ENCODE data around the gene SLX4. TPM values are rescaled to one million over a fixed set of nuclear protein-coding genes. Genes with fewer than 3 reads are reported as not detected.
"Not testable (repeated sequence)": the region's sequence is repeated elsewhere in the genome, so short reads cannot be mapped to it uniquely, and the experiment has no call there.

The SLX4 gene
- total RNA-seq (1 to 10 TPM; 6.3 to 9.4 (median 8.5) TPM), total RNA-seq (10.3 to 33.3 (median 17.2) reads per million in 29 experiments)
- 5.5 TPM for total RNA-seq (2013)

- Histone ChIP-seq H3K27me3 (replicated peaks in 1 of 2; ENCODE audit: control insufficient read depth in 2 of 2, extremely low read depth in 1 of 2, insufficient read depth in 2 of 2, low read length in 1 of 2) (no peaks in the 10 kb centered on the region), H3K27ac (ENCODE audit: low read length) (peak within 1 kb of the TSS; percentile 70), H3K4me1 (ENCODE audit: control insufficient read depth in 1 of 2, extremely low read depth in 1 of 2, insufficient read depth in 2 of 2, low read length in 2 of 2) (peaks cover 26 to 29% of the 10 kb centered on the region in 2 experiments), H3K4me3 (ENCODE audit: control insufficient read depth in 1 of 2, extremely low read depth in 1 of 2, low read length in 1 of 2) (peak within 1 kb of the TSS; percentile 88 to 90), H3K9me3 (no peaks in the 10 kb centered on the region), H3K36me3 (ENCODE audit: control insufficient read depth in 2 of 2, extremely low read depth in 1 of 2, insufficient read depth in 1 of 2, low read length in 1 of 2) (peaks cover 0 to 10% of the 10 kb centered on the region in 2 donors)
- peak; percentile 88 to 91 (median 90) for ATAC-seq (replicated peaks in 1 of 4)
- Mint-ChIP-seq H3K36me3 (peaks cover 12% of the 10 kb centered on the region), H3K4me1 (peaks cover 53 to 58% (median 55%) of the 10 kb centered on the region in 3 donors), H3K27ac (peak within 1 kb of the TSS; percentile 98 to 99), H3K27me3 (no peaks in the 10 kb centered on the region), H3K4me3 (peak within 1 kb of the TSS; percentile 94 to 99 (median 99)), H3K9me3 (no peaks in the 10 kb centered on the region)
- POLR2A ChIA-PET: no interaction called here
- 0% methylated on average over 84 of the region's 86 CpGs for WGBS (ENCODE audit: insufficient coverage)
- DNase-seq: peak; percentile 79 to 99 (median 89)
- CTCF ChIA-PET: interaction anchor here (0.6 to 1.4 kb wide), 4 partner anchors 11 to 271 kb away, joined by 3 to 6 read pairs (median 4); no protein-coding TSS in a partner anchor
Measured at GRCh38 chr16:3611146-3611975, at the start of gene SLX4. Gene SLX4, minus strand, starts transcription at chr16:3611606. Its CDS starts 2,642 bp downstream, at chr16:3608964.

- H3K27me3 Mint-ChIP-seq: no peaks in the 10 kb centered on the region
- no peaks in the 10 kb centered on the region for H3K9me3 Mint-ChIP-seq
- Histone ChIP-seq H3K4me3 (ENCODE audit: control insufficient read depth in 1 of 2, extremely low read depth in 1 of 2, low read length in 1 of 2) (no peak overlapping the region), H3K36me3 (ENCODE audit: control insufficient read depth in 2 of 2, extremely low read depth in 1 of 2, insufficient read depth in 1 of 2, low read length in 1 of 2) (peaks cover 28 to 72% of the 10 kb centered on the region in 2 donors), H3K9me3 (no peaks in the 10 kb centered on the region), H3K27ac (ENCODE audit: low read length) (no peak overlapping the region), H3K27me3 (replicated peaks in 1 of 2; ENCODE audit: control insufficient read depth in 2 of 2, extremely low read depth in 1 of 2, insufficient read depth in 2 of 2, low read length in 1 of 2) (no peaks in the 10 kb centered on the region), H3K4me1 (ENCODE audit: control insufficient read depth in 1 of 2, extremely low read depth in 1 of 2, insufficient read depth in 2 of 2, low read length in 2 of 2) (no peaks in the 10 kb centered on the region)
- ATAC-seq (replicated peaks in 1 of 4): no peak
- H3K27ac Mint-ChIP-seq: no peak overlapping the region
- WGBS (ENCODE audit: insufficient coverage): no CpG with 5 or more reads among the region's 3 CpGs
- peaks cover 35% of the 10 kb centered on the region for H3K36me3 Mint-ChIP-seq
- H3K4me3 Mint-ChIP-seq: no peak overlapping the region
- CTCF ChIA-PET: interaction anchor here in 1 of 2 donors (0.6 kb wide), 1 partner anchor 31 kb away, joined by 5 read pairs; no protein-coding TSS in a partner anchor
- peaks cover 0 to 2% (median 0%) of the 10 kb centered on the region in 3 donors for H3K4me1 Mint-ChIP-seq
- no peak for DNase-seq
- POLR2A ChIA-PET: no interaction called here
Measured at GRCh38 chr16:3659251-3659650, 47.8 kb upstream of the SLX4 start.

GRCh38 chr16:3656491-3657468, 45.4 kb upstream of the SLX4 start:
- ATAC-seq (replicated peaks in 1 of 4) (peak in 2 of 4 experiments; percentile 48 to 65), DNase-seq (no peak)
- H3K4me3 ChIP-seq (ENCODE audit: control insufficient read depth in 1 of 2, extremely low read depth in 1 of 2, low read length in 1 of 2): no peak overlapping the region
- H3K27me3 ChIP-seq (replicated peaks in 1 of 2; ENCODE audit: control insufficient read depth in 2 of 2, extremely low read depth in 1 of 2, insufficient read depth in 2 of 2, low read length in 1 of 2): no peaks in the 10 kb centered on the region
- CTCF ChIA-PET: no interaction called here
- H3K4me3 Mint-ChIP-seq: no peak overlapping the region
- H3K27me3 Mint-ChIP-seq: no peaks in the 10 kb centered on the region
- H3K4me1 Mint-ChIP-seq: peaks cover 0 to 6% (median 2%) of the 10 kb centered on the region in 3 donors
- H3K9me3 ChIP-seq: no peaks in the 10 kb centered on the region
- H3K4me1 ChIP-seq (ENCODE audit: control insufficient read depth in 1 of 2, extremely low read depth in 1 of 2, insufficient read depth in 2 of 2, low read length in 2 of 2): peaks cover 0 to 3% of the 10 kb centered on the region in 2 experiments
- H3K27ac Mint-ChIP-seq: peak overlapping the region in 1 of 2 donors; percentile 72
- H3K36me3 ChIP-seq (ENCODE audit: control insufficient read depth in 2 of 2, extremely low read depth in 1 of 2, insufficient read depth in 1 of 2, low read length in 1 of 2): peaks cover 33 to 61% of the 10 kb centered on the region in 2 donors
- 91% methylated on average over 36 of the region's 42 CpGs for WGBS (ENCODE audit: insufficient coverage)
- POLR2A ChIA-PET: no interaction called here
- peaks cover 26% of the 10 kb centered on the region for H3K36me3 Mint-ChIP-seq
- H3K9me3 Mint-ChIP-seq: no peaks in the 10 kb centered on the region
- no peak overlapping the region for H3K27ac ChIP-seq (ENCODE audit: low read length)

- H3K27ac ChIP-seq (ENCODE audit: low read length); H3K9me3 Mint-ChIP-seq; DNase-seq; H3K4me1 Mint-ChIP-seq; POLR2A ChIA-PET; H3K27me3 Mint-ChIP-seq; H3K4me1 ChIP-seq (ENCODE audit: control insufficient read depth in 1 of 2, extremely low read depth in 1 of 2, insufficient read depth in 2 of 2, low read length in 2 of 2); H3K27me3 ChIP-seq (replicated peaks in 1 of 2; ENCODE audit: control insufficient read depth in 2 of 2, extremely low read depth in 1 of 2, insufficient read depth in 2 of 2, low read length in 1 of 2); ATAC-seq (replicated peaks in 1 of 4); H3K4me3 Mint-ChIP-seq; H3K27ac Mint-ChIP-seq; CTCF ChIA-PET; H3K9me3 ChIP-seq; H3K4me3 ChIP-seq (ENCODE audit: control insufficient read depth in 1 of 2, extremely low read depth in 1 of 2, low read length in 1 of 2): not testable (repeated sequence)
- peaks cover 35 to 61% of the 10 kb centered on the region in 2 donors for H3K36me3 ChIP-seq (ENCODE audit: control insufficient read depth in 2 of 2, extremely low read depth in 1 of 2, insufficient read depth in 1 of 2, low read length in 1 of 2)
- WGBS (ENCODE audit: insufficient coverage): 89% methylated on average over 3 of the region's 10 CpGs
- H3K36me3 Mint-ChIP-seq: peaks cover 25% of the 10 kb centered on the region
Measured at GRCh38 chr16:3656160-3656490, 44.7 kb upstream of the SLX4 start.

- no peak for DNase-seq
- POLR2A ChIA-PET: no interaction called here
- no peak overlapping the region for H3K27ac Mint-ChIP-seq
- Histone ChIP-seq H3K36me3 (ENCODE audit: control insufficient read depth in 2 of 2, extremely low read depth in 1 of 2, insufficient read depth in 1 of 2, low read length in 1 of 2) (peaks cover 35 to 66% of the 10 kb centered on the region in 2 donors), H3K4me3 (ENCODE audit: control insufficient read depth in 1 of 2, extremely low read depth in 1 of 2, low read length in 1 of 2) (no peak overlapping the region), H3K9me3 (no peaks in the 10 kb centered on the region), H3K27me3 (replicated peaks in 1 of 2; ENCODE audit: control insufficient read depth in 2 of 2, extremely low read depth in 1 of 2, insufficient read depth in 2 of 2, low read length in 1 of 2) (no peaks in the 10 kb centered on the region), H3K4me1 (ENCODE audit: control insufficient read depth in 1 of 2, extremely low read depth in 1 of 2, insufficient read depth in 2 of 2, low read length in 2 of 2) (peaks cover 0 to 3% of the 10 kb centered on the region in 2 experiments), H3K27ac (ENCODE audit: low read length) (no peak overlapping the region)
- peaks cover 28% of the 10 kb centered on the region for H3K36me3 Mint-ChIP-seq
- no peaks in the 10 kb centered on the region for H3K27me3 Mint-ChIP-seq
- no peak for ATAC-seq (replicated peaks in 1 of 4)
- 96% methylated on average over 19 of the region's 21 CpGs for WGBS (ENCODE audit: insufficient coverage)
- no peaks in the 10 kb centered on the region for H3K9me3 Mint-ChIP-seq
- H3K4me3 Mint-ChIP-seq: no peak overlapping the region
- H3K4me1 Mint-ChIP-seq: peaks cover 0 to 6% (median 2%) of the 10 kb centered on the region in 3 donors
- CTCF ChIA-PET: no interaction called here
Measured at GRCh38 chr16:3655396-3656159, 44.2 kb upstream of the SLX4 start.

GRCh38 chr16:3655030-3655395, 43.6 kb upstream of the SLX4 start:
- no peak overlapping the region for H3K27ac Mint-ChIP-seq
- DNase-seq: no peak
- WGBS (ENCODE audit: insufficient coverage): 96% methylated on average over 12 of the region's 12 CpGs
- peaks cover 0 to 6% (median 2%) of the 10 kb centered on the region in 3 donors for H3K4me1 Mint-ChIP-seq
- no peaks in the 10 kb centered on the region for H3K27me3 ChIP-seq (replicated peaks in 1 of 2; ENCODE audit: control insufficient read depth in 2 of 2, extremely low read depth in 1 of 2, insufficient read depth in 2 of 2, low read length in 1 of 2)
- peaks cover 35 to 62% of the 10 kb centered on the region in 2 donors for H3K36me3 ChIP-seq (ENCODE audit: control insufficient read depth in 2 of 2, extremely low read depth in 1 of 2, insufficient read depth in 1 of 2, low read length in 1 of 2)
- no peak overlapping the region for H3K4me3 Mint-ChIP-seq
- H3K27me3 Mint-ChIP-seq: no peaks in the 10 kb centered on the region
- no peaks in the 10 kb centered on the region for H3K9me3 Mint-ChIP-seq
- ChIA-PET POLR2A (no interaction called here), CTCF (no interaction called here)
- H3K4me3 ChIP-seq (ENCODE audit: control insufficient read depth in 1 of 2, extremely low read depth in 1 of 2, low read length in 1 of 2): no peak overlapping the region
- H3K9me3 ChIP-seq: no peaks in the 10 kb centered on the region
- no peak for ATAC-seq (replicated peaks in 1 of 4)
- H3K36me3 Mint-ChIP-seq: peaks cover 29% of the 10 kb centered on the region
- H3K27ac ChIP-seq (ENCODE audit: low read length): no peak overlapping the region
- peaks cover 0 to 3% of the 10 kb centered on the region in 2 experiments for H3K4me1 ChIP-seq (ENCODE audit: control insufficient read depth in 1 of 2, extremely low read depth in 1 of 2, insufficient read depth in 2 of 2, low read length in 2 of 2)
